Measurements from ENCODE around the gene PACC1. TPM values are rescaled to one million over a fixed set of nuclear protein-coding genes. Genes with fewer than 3 reads are reported as not detected.
A peak's percentile ranks its signal among the peaks of the same experiment; 100 is the strongest.

PACC1 gene
- polyA plus RNA-seq, 3 donors from 2014 or later = 9.2 to 10.2 (median 9.8) TPM

DNA sequence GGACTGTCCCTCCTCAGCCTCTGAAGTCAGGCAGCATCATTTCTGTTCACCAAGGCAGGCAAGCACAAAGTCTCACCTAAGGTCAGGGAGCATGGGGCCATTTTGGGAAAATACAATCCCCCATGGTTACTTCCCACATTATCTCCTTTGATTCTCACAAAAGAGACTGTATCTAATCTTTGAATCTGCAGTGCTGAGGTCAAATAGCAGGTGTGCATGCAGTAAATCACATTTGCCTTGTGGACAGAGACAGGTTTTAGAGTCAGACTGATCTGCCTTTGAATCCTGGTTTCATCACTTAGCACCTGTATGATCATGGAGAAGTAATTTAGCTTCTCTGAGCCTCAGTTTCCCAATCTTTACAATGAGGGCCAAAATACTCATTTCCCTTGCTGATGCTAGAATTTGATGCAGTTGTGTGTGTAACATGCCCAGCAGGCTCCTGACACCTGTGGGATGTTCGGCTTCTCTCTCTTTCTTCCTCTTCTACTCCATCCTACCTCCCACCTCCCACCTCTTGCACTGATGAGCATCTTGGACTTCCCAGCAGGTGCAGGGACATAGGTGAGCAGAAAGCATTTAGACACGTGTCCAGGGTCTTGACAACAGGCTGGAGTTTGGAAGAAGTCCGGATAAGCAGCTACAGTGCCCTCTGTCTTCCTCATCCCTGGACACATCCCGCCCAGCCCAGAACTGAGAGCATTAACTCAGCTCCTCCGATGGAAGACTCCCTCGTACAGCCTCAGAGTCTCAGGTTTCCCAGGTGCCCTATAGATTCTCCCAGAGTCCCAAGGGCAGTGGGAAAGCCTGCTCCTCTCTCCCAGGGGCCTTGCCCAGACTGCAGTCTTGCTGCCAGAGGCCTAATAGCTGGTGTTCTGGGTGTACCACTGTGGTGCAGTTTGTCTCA lies 37.0 kb upstream of the PACC1 start:
- DNase-seq = no peak
- Mint-ChIP-seq H3K36me3 (no peaks in the 10 kb centered on the region), H3K4me3 (no peak overlapping the region), H3K4me1 (no peaks in the 10 kb centered on the region), H3K27me3 (ENCODE audit: low read depth in 3 of 3) (peaks cover 1 to 2% (median 2%) of the 10 kb centered on the region in 3 donors), H3K9me3 (no peaks in the 10 kb centered on the region), H3K27ac (peak overlapping the region in 1 of 6 donors; percentile 64)

DNA sequence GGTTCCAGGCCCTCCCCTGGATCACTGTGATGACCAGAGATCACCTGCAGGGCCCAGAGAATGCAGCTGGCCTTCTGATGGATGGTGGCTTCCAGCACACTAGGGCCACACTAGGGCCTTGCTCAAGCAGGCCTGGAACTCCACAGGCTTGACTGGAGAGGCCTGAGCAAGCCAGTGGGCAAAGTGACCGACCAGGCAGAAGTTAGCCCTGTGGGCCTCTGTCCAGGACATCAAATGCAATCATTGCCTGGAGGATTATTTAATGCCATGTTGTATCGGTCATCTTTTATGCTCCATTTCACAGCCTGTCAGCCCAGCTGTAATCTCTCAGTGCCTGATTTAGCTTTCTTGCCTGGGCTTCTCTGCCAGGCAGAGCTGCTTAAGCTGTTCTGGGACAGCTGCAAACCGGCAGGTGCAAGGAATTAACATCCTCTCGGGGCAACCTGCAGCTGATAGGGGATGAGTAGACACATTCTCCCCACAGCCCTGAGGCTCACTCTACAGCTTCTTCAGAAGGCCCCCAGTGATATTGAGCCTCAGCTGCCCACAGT lies 35.7 kb upstream of the PACC1 start:
- Mint-ChIP-seq H3K9me3 (no peaks in the 10 kb centered on the region), H3K27me3 (ENCODE audit: low read depth in 3 of 3) (peaks cover 1 to 2% (median 2%) of the 10 kb centered on the region in 3 donors), H3K27ac (no peak overlapping the region), H3K4me3 (no peak overlapping the region), H3K36me3 (peaks cover 0 to under 1% (median 0%) of the 10 kb centered on the region in 3 donors), H3K4me1 (no peaks in the 10 kb centered on the region)
- DNase-seq = no peak

DNA sequence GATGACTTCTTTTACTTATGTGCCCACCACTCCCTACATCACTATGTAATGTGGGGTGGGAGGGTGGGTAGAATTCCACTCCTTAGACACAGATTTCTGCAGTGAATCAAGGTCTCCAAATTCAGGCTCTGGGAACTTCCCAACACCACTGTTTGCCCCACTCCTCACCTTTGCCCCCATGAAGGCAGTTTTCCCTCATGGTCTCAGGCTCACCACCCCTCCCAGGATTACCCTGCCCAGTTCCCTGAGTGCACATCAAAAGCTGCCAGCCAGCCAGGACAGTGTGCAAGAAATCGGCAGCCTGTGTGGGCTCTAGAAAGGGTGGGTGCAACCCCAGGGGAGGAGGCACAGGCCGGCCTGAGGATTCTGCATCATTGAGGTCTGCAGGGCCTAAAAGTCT lies 32.8 kb upstream of the PACC1 start:
- Mint-ChIP-seq H3K36me3 (peaks cover 7 to 15% (median 7%) of the 10 kb centered on the region in 3 donors), H3K4me3 (no peak overlapping the region), H3K9me3 (no peaks in the 10 kb centered on the region), H3K27ac (no peak overlapping the region), H3K4me1 (no peaks in the 10 kb centered on the region), H3K27me3 (ENCODE audit: low read depth in 3 of 3) (peaks cover 0 to 1% (median 0%) of the 10 kb centered on the region in 3 donors)
- DNase-seq = no peak

GRCh38 chr1:212446333-212446732 lies 31.6 kb upstream of the PACC1 start:
- Mint-ChIP-seq H3K9me3 (no peaks in the 10 kb centered on the region), H3K4me1 (no peaks in the 10 kb centered on the region), H3K27ac (no peak overlapping the region), H3K27me3 (ENCODE audit: low read depth in 3 of 3) (peaks cover 0 to 1% (median 0%) of the 10 kb centered on the region in 3 donors), H3K4me3 (no peak overlapping the region), H3K36me3 (peaks cover 7 to 15% (median 7%) of the 10 kb centered on the region in 3 donors)
- no peak for DNase-seq

GRCh38 chr1:212442408-212442807 lies 27.7 kb upstream of the PACC1 start:
- no peak overlapping the region for H3K27ac Mint-ChIP-seq
- peaks cover 7 to 15% (median 7%) of the 10 kb centered on the region in 3 donors for H3K36me3 Mint-ChIP-seq
- no peaks in the 10 kb centered on the region for H3K4me1 Mint-ChIP-seq
- H3K9me3 Mint-ChIP-seq = no peaks in the 10 kb centered on the region
- H3K27me3 Mint-ChIP-seq (ENCODE audit: low read depth in 3 of 3) = no peaks in the 10 kb centered on the region
- H3K4me3 Mint-ChIP-seq = no peak overlapping the region
- no peak for DNase-seq

DNA sequence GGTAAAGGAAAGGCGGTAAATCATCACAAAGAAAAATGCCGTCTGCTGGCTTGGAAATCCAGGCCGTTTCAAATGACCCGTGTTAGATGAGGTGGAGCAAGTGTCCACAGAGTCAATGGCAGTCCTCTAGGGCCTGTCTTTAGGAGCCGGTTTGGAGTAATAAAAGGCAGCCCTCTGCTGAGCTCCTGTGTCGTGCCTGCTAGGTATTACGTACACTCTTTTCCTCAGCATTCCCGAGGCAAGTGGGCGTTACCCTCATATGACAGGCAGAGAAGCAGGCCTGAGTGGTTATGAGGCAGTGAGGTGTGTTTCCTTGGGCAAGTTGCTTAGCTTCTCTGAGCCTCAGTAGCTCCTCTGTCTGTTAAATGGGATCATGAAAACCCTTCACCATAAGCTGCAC lies 25.7 kb upstream of the PACC1 start:
- Mint-ChIP-seq H3K9me3 (no peaks in the 10 kb centered on the region), H3K4me3 (no peak overlapping the region), H3K27me3 (ENCODE audit: low read depth in 3 of 3) (no peaks in the 10 kb centered on the region), H3K4me1 (no peaks in the 10 kb centered on the region), H3K27ac (no peak overlapping the region), H3K36me3 (peaks cover 7 to 15% (median 7%) of the 10 kb centered on the region in 3 donors)
- DNase-seq = no peak

DNA sequence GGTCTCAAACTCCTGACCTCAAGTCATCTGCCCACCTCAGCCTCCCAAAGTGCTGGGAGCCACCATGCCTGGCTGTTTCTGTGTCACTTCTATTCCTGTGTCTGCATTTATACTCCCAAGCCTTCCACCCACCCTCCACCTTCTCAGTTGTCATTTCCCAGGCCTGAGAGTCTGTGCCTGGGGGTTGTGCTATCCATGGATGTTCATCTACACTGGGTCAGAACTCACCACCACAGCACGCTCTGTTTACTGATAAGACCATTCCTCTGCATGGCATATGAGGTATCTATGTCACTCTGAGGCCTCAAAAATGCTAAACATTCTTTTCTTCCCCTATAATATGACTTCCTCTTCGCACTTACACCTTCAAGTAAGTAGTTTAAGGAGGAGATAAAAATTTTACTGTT lies 24.1 kb upstream of the PACC1 start:
- Mint-ChIP-seq H3K36me3 (peaks cover 0 to 4% (median 0%) of the 10 kb centered on the region in 3 donors), H3K27me3 (ENCODE audit: low read depth in 3 of 3) (no peaks in the 10 kb centered on the region), H3K4me3 (no peak overlapping the region), H3K4me1 (peaks cover 0 to 3% of the 10 kb centered on the region in 2 donors), H3K27ac (no peak overlapping the region), H3K9me3 (no peaks in the 10 kb centered on the region)
- DNase-seq = no peak

DNA sequence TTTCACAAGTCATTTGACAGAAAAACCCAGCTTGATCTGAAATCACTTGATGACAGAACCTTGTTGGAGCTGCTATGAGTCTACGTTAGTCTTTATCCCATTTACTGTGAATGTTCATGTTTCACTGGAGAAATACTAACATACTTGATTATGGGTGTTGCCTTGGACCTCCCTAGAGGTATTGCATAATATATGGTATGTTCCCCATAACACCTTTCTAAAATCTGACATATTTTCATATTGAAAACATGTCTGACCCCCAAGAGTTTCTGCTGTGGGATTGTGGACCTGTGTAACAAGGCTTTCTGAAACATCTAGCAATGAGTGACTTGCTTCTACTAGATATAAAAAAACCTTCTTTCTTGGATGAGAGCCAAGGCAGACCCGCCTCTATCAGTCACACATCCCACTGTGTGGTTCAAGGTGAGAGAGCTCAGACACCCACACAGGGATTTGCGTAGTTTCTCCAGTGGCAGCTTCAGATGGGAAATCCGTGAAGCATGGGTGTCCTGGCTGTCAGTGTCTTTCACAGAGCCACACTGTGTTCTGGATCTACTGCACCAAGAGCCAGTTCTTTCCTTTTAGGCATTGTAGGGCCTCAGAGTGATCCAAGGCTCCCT lies 22.6 kb upstream of the PACC1 start:
- Mint-ChIP-seq H3K9me3 (no peaks in the 10 kb centered on the region), H3K4me3 (no peak overlapping the region), H3K36me3 (no peaks in the 10 kb centered on the region), H3K27me3 (ENCODE audit: low read depth in 3 of 3) (no peaks in the 10 kb centered on the region), H3K27ac (no peak overlapping the region), H3K4me1 (peaks cover 2 to 8% of the 10 kb centered on the region in 2 donors)
- DNase-seq = no peak

- Mint-ChIP-seq H3K27ac (no peak overlapping the region), H3K36me3 (no peaks in the 10 kb centered on the region), H3K4me3 (no peak overlapping the region), H3K9me3 (no peaks in the 10 kb centered on the region), H3K4me1 (peaks cover 8 to 11% of the 10 kb centered on the region in 2 donors), H3K27me3 (ENCODE audit: low read depth in 3 of 3) (peaks cover 0 to 2% (median 0%) of the 10 kb centered on the region in 3 donors)
- no peak for DNase-seq
These were observed 20.3 kb upstream of the PACC1 start for GRCh38 chr1:212434992-212435391.

DNA sequence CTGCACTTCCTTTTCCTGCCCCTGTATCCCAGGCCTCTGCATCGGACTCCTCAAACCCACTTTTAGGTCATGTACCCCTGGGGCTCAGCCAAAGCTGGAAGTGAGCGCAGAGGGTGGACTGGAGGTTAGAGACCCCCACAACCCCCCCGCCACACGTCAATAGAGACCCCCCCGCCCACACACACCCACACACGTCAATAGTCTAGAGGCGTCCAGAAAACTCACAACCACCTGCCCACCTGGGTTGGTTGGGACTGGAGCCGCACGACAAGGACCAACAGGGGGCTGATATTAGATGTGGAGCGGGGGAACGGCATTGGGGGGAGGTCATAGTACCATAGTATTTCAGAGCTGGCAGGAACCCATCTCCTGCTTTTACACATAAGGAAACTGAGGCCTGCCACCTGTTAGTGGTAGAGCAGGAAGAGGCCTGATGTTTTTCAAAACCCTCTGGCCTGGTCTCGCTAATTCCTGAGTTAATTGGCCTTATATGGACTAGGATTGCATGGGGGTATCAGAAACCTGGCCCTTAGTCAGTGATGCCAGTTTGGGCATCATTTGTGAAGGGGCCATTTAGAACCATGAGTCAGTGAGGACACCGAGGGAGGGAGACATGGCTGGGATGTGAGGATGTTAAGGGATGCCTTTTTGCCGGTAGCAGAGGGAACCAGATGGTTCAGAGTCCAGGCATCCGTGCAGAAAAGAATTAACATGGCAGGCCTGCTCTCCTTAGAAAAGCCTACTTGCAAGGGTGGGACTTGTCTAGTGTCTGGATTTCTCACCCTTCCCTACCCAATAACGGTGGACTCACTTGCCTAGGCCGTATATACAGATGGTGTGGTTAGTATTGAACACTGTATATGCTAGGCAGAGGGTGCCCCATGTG lies 19.1 kb upstream of the PACC1 start:
- Mint-ChIP-seq H3K36me3 (no peaks in the 10 kb centered on the region), H3K9me3 (no peaks in the 10 kb centered on the region), H3K4me1 (peaks cover 8 to 11% of the 10 kb centered on the region in 2 donors), H3K27ac (peak overlapping the region in 1 of 6 donors; percentile 58), H3K4me3 (peak overlapping the region; percentile 70 to 78 (median 76)), H3K27me3 (ENCODE audit: low read depth in 3 of 3) (peaks cover 0 to 2% (median 0%) of the 10 kb centered on the region in 3 donors)
- no peak for DNase-seq

DNA sequence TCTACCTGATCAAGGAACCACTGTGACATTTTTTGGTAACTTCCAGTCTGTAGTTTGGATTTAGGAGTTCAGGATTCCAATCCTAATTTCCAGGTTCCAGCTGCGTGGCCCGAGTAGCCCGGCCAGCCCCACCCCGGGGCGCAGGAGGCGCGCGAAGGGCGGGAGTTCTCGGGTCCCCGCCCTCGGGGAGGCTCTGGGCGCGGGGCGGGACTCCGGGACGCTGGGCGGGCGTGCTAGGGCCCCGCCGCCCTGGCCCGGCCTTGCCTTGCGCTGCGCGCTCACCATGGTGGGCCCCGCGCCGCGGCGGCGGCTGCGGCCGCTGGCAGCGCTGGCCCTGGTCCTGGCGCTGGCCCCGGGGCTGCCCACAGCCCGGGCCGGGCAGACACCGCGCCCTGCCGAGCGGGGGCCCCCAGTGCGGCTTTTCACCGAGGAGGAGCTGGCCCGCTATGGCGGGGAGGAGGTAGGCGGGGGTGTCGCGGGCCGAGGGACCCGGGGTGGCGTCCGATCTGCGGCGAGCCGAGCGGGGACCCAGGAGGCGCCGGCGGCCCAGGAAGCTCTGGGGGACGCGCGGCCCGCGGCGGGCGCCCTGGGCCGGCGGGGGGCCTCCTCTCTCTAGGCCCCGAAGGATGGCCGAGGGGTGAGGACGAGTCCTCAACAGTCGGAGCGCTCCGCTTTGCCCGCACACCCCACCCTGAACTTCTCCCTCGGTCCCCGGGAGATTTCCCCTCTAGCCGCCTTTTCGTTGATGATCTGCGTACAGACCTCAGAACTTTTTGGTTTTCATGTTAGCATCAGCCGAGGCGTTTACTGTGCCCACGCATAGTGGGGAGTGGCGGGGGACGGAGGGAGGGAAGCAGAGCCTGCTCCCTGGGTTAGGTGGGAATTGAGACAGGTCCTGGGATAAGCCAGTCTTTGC lies 18.2 kb upstream of the PACC1 start, which contains the start of gene NENF:
NENF (plus strand) TSS at position 260 of the 916 bp plus-strand sequence; CDS start at position 284, 24 bp downstream.
- no peaks in the 10 kb centered on the region for H3K9me3 Mint-ChIP-seq
- H3K36me3 Mint-ChIP-seq = no peaks in the 10 kb centered on the region
- H3K27ac Mint-ChIP-seq = peak within 1 kb of the TSS in 3 of 6 donors; percentile 32 to 69 (median 58)
- H3K4me1 Mint-ChIP-seq = peaks cover 8 to 11% of the 10 kb centered on the region in 2 donors
- peak; percentile 70 to 77 (median 76) for DNase-seq
- H3K27me3 Mint-ChIP-seq (ENCODE audit: low read depth in 3 of 3) = peaks cover 0 to 2% (median 0%) of the 10 kb centered on the region in 3 donors
- H3K4me3 Mint-ChIP-seq = peak within 1 kb of the TSS; percentile 74 to 78 (median 76)

DNA sequence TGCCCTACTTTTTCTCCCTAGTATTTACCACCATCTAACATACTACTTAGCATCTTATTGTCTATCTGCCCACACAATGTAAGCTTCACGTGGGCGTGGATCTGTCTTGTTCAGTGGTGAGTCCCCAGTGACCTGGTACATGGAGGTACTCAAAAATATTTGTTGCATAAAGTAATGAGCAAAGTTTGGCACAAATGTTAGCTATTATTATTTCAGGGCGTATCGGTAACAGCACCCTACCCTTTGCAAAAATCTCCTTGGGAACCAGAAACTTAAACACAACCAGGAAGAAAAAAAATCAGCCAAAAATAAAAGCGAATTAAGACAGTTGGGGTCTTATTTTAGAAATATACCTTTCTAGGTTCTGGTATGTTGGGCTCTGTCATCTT lies 17.6 kb upstream of the PACC1 start:
- Mint-ChIP-seq H3K36me3 (no peaks in the 10 kb centered on the region), H3K4me1 (peaks cover 8 to 11% of the 10 kb centered on the region in 2 donors), H3K27ac (peak overlapping the region in 3 of 6 donors; percentile 32 to 69 (median 45)), H3K4me3 (peak overlapping the region; percentile 72 to 76 (median 73)), H3K27me3 (ENCODE audit: low read depth in 3 of 3) (peaks cover 0 to 2% (median 0%) of the 10 kb centered on the region in 3 donors), H3K9me3 (no peaks in the 10 kb centered on the region)
- no peak for DNase-seq

Data from immature natural killer cell (primary cell).